Measurements from ENCODE around the gene BRSK1. TPM values are rescaled to one million over a fixed set of nuclear protein-coding genes. Genes with fewer than 3 reads are reported as not detected.
A peak's percentile ranks its signal among the peaks of the same experiment; 100 is the strongest.

The BRSK1 gene
- total and polyA plus RNA-seq, 2 of the 8 experiments (the other 6 are each of a cell fraction or from before 2014, with no cell fraction given) = 27.6 to 32.7 TPM

GRCh38 chr19:55319785-55320184 is 36.0 kb downstream of the BRSK1 start:
- H3K9me3 ChIP-seq (ENCODE audit: insufficient read depth in 2 of 2, low read depth in 1 of 2, low read length in 1 of 2) = no peaks in the 10 kb centered on the region
- peak overlapping the region; percentile 74 for H2AFZ ChIP-seq (ENCODE audit: low read length)
- H2AK5ac ChIP-seq (ENCODE audit: low read depth, low read length) = no peak overlapping the region
- H3K14ac ChIP-seq (ENCODE audit: insufficient read length) = no peak overlapping the region
- no peak overlapping the region for H4K91ac ChIP-seq (replicated peaks; ENCODE audit: insufficient read length, low read length)
- H3K4ac ChIP-seq (replicated peaks; ENCODE audit: insufficient read length, low read depth, low read length) = no peak overlapping the region
- H3K4me3 ChIP-seq (ENCODE audit: extremely low read depth in 1 of 4, insufficient read depth in 2 of 4, low read depth in 3 of 4, low read length in 4 of 4) = peak overlapping the region; percentile 24 to 56 (median 37); a peak in 7 of 8 replicates
- H4K8ac ChIP-seq (ENCODE audit: extremely low read depth, insufficient read depth, low read length) = peak overlapping the region; percentile 73
- peak; percentile 30 for TF ChIP-seq ASH2L (IDR thresholded peaks at IDR 0.05; ENCODE audit: low read length)
- TF ChIP-seq KDM1A (IDR thresholded peaks at IDR 0.05; ENCODE audit: borderline replicate concordance, low read length) = no peak
- TF ChIP-seq YY1 (IDR thresholded peaks at IDR 0.05; ENCODE audit: low read depth, low read length) = no peak
- TF ChIP-seq GTF2F1 (IDR thresholded peaks at IDR 0.05; ENCODE audit: borderline replicate concordance, low read depth, low read length) = no peak
- TF ChIP-seq CBX5 (IDR thresholded peaks at IDR 0.05; ENCODE audit: low read depth, low read length) = no peak
- TF ChIP-seq, protein P1, sequence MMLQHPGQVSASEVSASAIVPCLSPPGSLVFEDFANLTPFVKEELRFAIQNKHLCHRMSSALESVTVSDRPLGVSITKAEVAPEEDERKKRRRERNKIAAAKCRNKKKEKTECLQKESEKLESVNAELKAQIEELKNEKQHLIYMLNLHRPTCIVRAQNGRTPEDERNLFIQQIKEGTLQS (IDR thresholded peaks at IDR 0.05; ENCODE audit: insufficient read depth, low read depth, low read length) = peak; percentile 47; the same call in 1 of the 2 replicates
- no peak for TF ChIP-seq RBBP5 (IDR thresholded peaks at IDR 0.05; ENCODE audit: borderline replicate concordance, low read depth, low read length)
- peak; percentile 98 for TF ChIP-seq SIX5 (IDR thresholded peaks at IDR 0.05; ENCODE audit: low read depth, low read length)
- TF ChIP-seq BACH1 (IDR thresholded peaks at IDR 0.05; ENCODE audit: low read length) = no peak
- TF ChIP-seq SIRT6 (IDR thresholded peaks at IDR 0.05; ENCODE audit: low read length) = no peak
- TF ChIP-seq NRF1 (IDR thresholded peaks at IDR 0.05; ENCODE audit: low read depth, low read length) = no peak
- peak in 1 of 2 experiments; percentile 80; a peak in 1 of 4 replicates for TF ChIP-seq SIN3A (conservative IDR thresholded peaks at IDR 0.05 in 1 of 2, IDR thresholded peaks at IDR 0.05 in 1 of 2; ENCODE audit: low read depth in 1 of 2, low read length in 2 of 2)
- peak; percentile 51; the same call in 1 of the 2 replicates for TF ChIP-seq CREB1 (IDR thresholded peaks at IDR 0.05)
- peak overlapping the region; percentile 97; the same call in 1 of the 2 replicates for H2BK15ac ChIP-seq (ENCODE audit: low read length)
- H3K27me3 ChIP-seq (replicated peaks in 1 of 4; ENCODE audit: control insufficient read depth in 3 of 4, extremely low read depth in 1 of 4, insufficient read depth in 3 of 4, low read length in 3 of 4) = no peaks in the 10 kb centered on the region
- peak overlapping the region; percentile 77 to 80 for H3K4me2 ChIP-seq (ENCODE audit: insufficient read depth in 1 of 2, low read depth in 2 of 2, low read length in 2 of 2)
- H3K27ac ChIP-seq (ENCODE audit: low read depth, low read length) = no peak overlapping the region
- no peak overlapping the region for H2BK120ac ChIP-seq (replicated peaks; ENCODE audit: low read depth, low read length)
- DNase-seq (ENCODE audit: low read depth in 1 of 2, low spot score in 2 of 2) (peak; percentile 61 to 93), FAIRE-seq (no peak)
- ChIA-PET CTCF (ENCODE audit: partially characterized antibody) (interaction anchor here (1.5 to 1.6 kb wide), 2 partner anchors 18 to 28 kb away, joined by 7 read pairs; no protein-coding TSS in a partner anchor), POLR2A (ENCODE audit: partially characterized antibody) (interaction anchor here (0.6 to 4.3 kb wide), 6 partner anchors 14 to 254 kb away, joined by 3 to 23 read pairs (median 9); partner anchors contain the start of genes KMT5C and UBE2S)
- H4K5ac ChIP-seq (ENCODE audit: insufficient read length, low read depth, low read length) = peak overlapping the region; percentile 57
- H3K79me1 ChIP-seq (ENCODE audit: low read depth, low read length) = no peaks in the 10 kb centered on the region
- H3K9ac ChIP-seq (replicated peaks in 1 of 4; ENCODE audit: extremely low read depth in 1 of 4, low read depth in 3 of 4, low read length in 3 of 4) = no peak overlapping the region; a peak in 1 of 7 replicates
- H3K36me3 ChIP-seq (ENCODE audit: control insufficient read depth in 2 of 4, insufficient read depth in 4 of 4, low read length in 3 of 4) = no peaks in the 10 kb centered on the region
- peak overlapping the region; percentile 97 for H3K18ac ChIP-seq (ENCODE audit: extremely low read depth, low read length)
- H3K4me1 ChIP-seq (replicated peaks in 1 of 4; ENCODE audit: control insufficient read depth in 3 of 4, insufficient read depth in 4 of 4, low read length in 3 of 4) = peaks cover 0 to 10% (median 5%) of the 10 kb centered on the region in 4 experiments; a peak in 6 of 7 replicates
- H2BK12ac ChIP-seq (ENCODE audit: low read depth, low read length) = 0 out of 2 replicates have a peak overlapping the region, but pooled peaks have one; percentile 60
- H2BK20ac ChIP-seq (ENCODE audit: low read length) = no peak overlapping the region
- no peak overlapping the region for H3K23ac ChIP-seq (ENCODE audit: insufficient read length)
- H2BK5ac ChIP-seq (ENCODE audit: low read depth, low read length) = no peak overlapping the region
- 10% methylated on average over 21 of the region's 21 CpGs; no CpG with 5 or more reads in 1 of the 2 experiments for WGBS, 2 experiments (ENCODE audit: extremely low coverage in 1 of 2, insufficient coverage in 1 of 2, insufficient read length in 1 of 2, insufficient replicate concordance in 2 of 2, low coverage in 1 of 2, low lambda C conversion rate in 2 of 2, missing lambda C conversion rate in 1 of 2)
- peaks cover 2% of the 10 kb centered on the region; the same call in 1 of the 2 replicates for H3K23me2 ChIP-seq (ENCODE audit: low read depth, low read length)
- H3K56ac ChIP-seq (replicated peaks; ENCODE audit: insufficient read length, low read depth, low read length) = no peak overlapping the region
- no peaks in the 10 kb centered on the region for H4K20me1 ChIP-seq (replicated peaks in 1 of 2; ENCODE audit: control insufficient read depth in 1 of 2, insufficient read depth in 2 of 2, low read length in 2 of 2)
- no peaks in the 10 kb centered on the region for H3K79me2 ChIP-seq (ENCODE audit: control insufficient read depth in 1 of 2, insufficient read depth in 2 of 2, low read length in 2 of 2)
